Ovary (tissue), 9 donors: Measurements from ENCODE around the gene RPS2. TPM values are rescaled to one million over a fixed set of nuclear protein-coding genes. Genes with fewer than 3 reads are reported as not detected.
"Not testable (repeated sequence)": the region's sequence is repeated elsewhere in the genome, so short reads cannot be mapped to it uniquely, and the experiment has no call there.

ENCODE experiments used
- DNase-seq, 5 donors: peaks; one replicate each; pipeline ENCODE4 v3.0.0-alpha.2; 2019 to 2020
- H3K27ac ChIP-seq, 2 donors: fragments of 200-600 bp; one replicate each; pipeline versions ENCODE4 v1.5.1 to v1.8.0; 2019 to 2022
- H3K27me3 ChIP-seq: fragments of 200-600 bp; one replicate; pipeline ENCODE4 v1.8.0; 2022
- H3K36me3 ChIP-seq: fragments of 200-600 bp; sonication (generic); one replicate; pipeline ENCODE4 v1.5.1; 2019
- H3K4me1 ChIP-seq: one replicate; pipeline ENCODE4 v1.8.1; 2013; ENCODE audit warnings: mild to moderate bottlenecking, moderate library complexity; ENCODE audit not compliant: insufficient read depth
- H3K4me3 ChIP-seq: fragments of 200-600 bp; sonication (generic); one replicate; pipeline ENCODE4 v1.5.1; 2017
- H3K9me3 ChIP-seq, 2 donors: fragments of 200-600 bp in 1 of 2; sonication (generic) in 1 of 2; one replicate each; pipeline versions ENCODE4 v1.5.1 to v1.8.1; 2013 to 2019; ENCODE audit warnings: mild to moderate bottlenecking in 1 of 2, moderate library complexity in 1 of 2
- CTCF ChIP-seq, 3 donors: fragments of 450-650 bp in 2 of 3; fragments of 200-600 bp in 1 of 3; IDR thresholded peaks; one replicate each; pipeline versions ENCODE4 v1.5.1 to v1.8.0; 2016 to 2022; ENCODE audit warnings: antibody characterized with exemption in 3 of 3, mild to moderate bottlenecking in 1 of 3
- EP300 ChIP-seq: sonication (generic); formaldehyde crosslinking; IDR thresholded peaks from one replicate; pipeline ENCODE4 v1.6.1; 2017; ENCODE audit warnings: antibody characterized with exemption
- POLR2A ChIP-seq: fragments of 450-650 bp; IDR thresholded peaks from one replicate; pipeline ENCODE4 v1.6.1; 2017; ENCODE audit warnings: antibody characterized with exemption, mild to moderate bottlenecking, moderate library complexity
- WGBS, 3 donors: extraction: QIAGEN DNeasy Blood & Tissue Kit in 1 of 3; methylation state at CpG; one replicate each; pipeline versions ENCODE4 v1.1.5 to v1.1.7; 2013 to 2017; 5-methylcytosine and 5-hydroxymethylcytosine counted together
- intact Hi-C, 4 donors: fragments of 100-400 bp; cut with DNase I; formaldehyde crosslinking; loops; one replicate each; pipeline versions ENCODE4 v1.11.0 to v1.15.1; 2022 to 2023
- polyA plus RNA-seq, 2 donors: library from polyadenylated mRNA; stranded (reverse); fragments of 200-250 nt in 1 of 2; fragments of 350-450 nt in 1 of 2; fragmentation: Illumina TruSeq in 1 of 2; extraction: RNeasy Lipid Tissue Mini Kit (QIAGEN cat#74804) in 1 of 2; gene quantifications; one replicate each; pipeline ENCODE4 v1.2.3, GENCODE V29; 2013 to 2014
- total RNA-seq, 7 donors: library from RNA; depleted of rRNA in 2 of 7; stranded (reverse); fragments of >200 nt in 2 of 7; fragmentation: NEBNext Ultra II Directional in 3 of 7; extraction: Animal tissue kit (Norgen Biotek cat#: 25700) in 3 of 7; gene quantifications; one replicate each; pipeline versions ENCODE4 v1.1.0 to v1.2.4, GENCODE V29; 2016 to 2023
- donor health status: DM: no; HTN: no; CAD: no; lungs with moderate emphysema.
- donor health status: DM: no; HTN: no; CAD: no.
- donor health status: Bipolar disorder and iron deficiency.
- donor health status: DM: yes; HTN: yes; CAD: no.
- donor health status: DM: no; HTN: no; CAD: no.
- donor health status: DM: yes; HTN: yes; CAD: no.

RPS2 gene
- total and polyA plus RNA-seq, 9 donors = 1,606 to 4,743 (median 3,788) TPM

- intact Hi-C loops = loop anchor here in 1 of 4 donors (10.0 kb wide), 1 partner anchor 1331 kb away; the partner anchor contains the start of genes METTL26 and WFIKKN1
These were observed 873 bp upstream of the RPS2 start for GRCh38 chr16:1965396-1966001.

GRCh38 chr16:1963806-1964505 is 670 bp downstream of the RPS2 start:
- Histone ChIP-seq H3K9me3 (no peaks in the 10 kb centered on the region), H3K4me1 (peaks cover 14% of the 10 kb centered on the region), H3K36me3 (no peaks in the 10 kb centered on the region), H3K27me3 (no peaks in the 10 kb centered on the region), H3K27ac (peak overlapping the region; percentile 87 to 89), H3K4me3 (peak overlapping the region; percentile 92)
- intact Hi-C loops = loop anchor here in 1 of 4 donors (10.0 kb wide), 1 partner anchor 1329 kb away; the partner anchor contains the start of genes METTL26 and WFIKKN1
- peak in 2 of 5 donors; percentile 52 to 60 for DNase-seq
- 6 to 11% (median 7%) methylated on average over 34 to 44 of the region's 44 CpGs for WGBS, 3 donors
- no peak for TF ChIP-seq EP300
- TF ChIP-seq POLR2A = no peak
- TF ChIP-seq CTCF (IDR thresholded peaks at IDR 0.05) = no peak

More at GRCh38 chr16:1965396-1966001, 873 bp upstream of the RPS2 start:
- H3K36me3 ChIP-seq = no peaks in the 10 kb centered on the region
- H3K9me3 ChIP-seq = no peaks in the 10 kb centered on the region
- TF ChIP-seq EP300 (no peak), CTCF (IDR thresholded peaks at IDR 0.05) (no peak), POLR2A (no peak)
- 17 to 21% (median 19%) methylated on average over 24 of the region's 24 CpGs for WGBS, 3 donors
- H3K27me3 ChIP-seq = no peaks in the 10 kb centered on the region
- H3K4me1 ChIP-seq = peaks cover 12% of the 10 kb centered on the region
- H3K4me3 ChIP-seq = peak overlapping the region; percentile 92
- DNase-seq = no peak
- H3K27ac ChIP-seq = peak overlapping the region; percentile 87 to 89

- H3K4me3 ChIP-seq = not testable (repeated sequence)
- peaks cover 14% of the 10 kb centered on the region for H3K4me1 ChIP-seq
- 73 to 83% (median 74%) methylated on average over 35 to 37 of the region's 37 CpGs for WGBS, 3 donors
These were observed 2.2 kb downstream of the RPS2 start for GRCh38 chr16:1962161-1963153.

GRCh38 chr16:1961651-1962067 is 3.0 kb downstream of the RPS2 start:
- H3K27ac ChIP-seq = no peak overlapping the region
- no peaks in the 10 kb centered on the region for H3K9me3 ChIP-seq
- H3K36me3 ChIP-seq = no peaks in the 10 kb centered on the region
- TF ChIP-seq POLR2A (no peak), CTCF (IDR thresholded peaks at IDR 0.05) (no peak), EP300 (no peak)
- H3K4me1 ChIP-seq = peaks cover 14% of the 10 kb centered on the region
- peak in 2 of 5 donors; percentile 20 to 34 for DNase-seq
- intact Hi-C loops = loop anchor here in 1 of 4 donors (10.0 kb wide), 1 partner anchor 1327 kb away; the partner anchor contains the start of genes METTL26 and WFIKKN1
- WGBS, 3 donors = 46 to 55% (median 51%) methylated on average over 6 of the region's 6 CpGs
- no peak overlapping the region for H3K4me3 ChIP-seq
- no peaks in the 10 kb centered on the region for H3K27me3 ChIP-seq

More at GRCh38 chr16:1962161-1963153, 2.2 kb downstream of the RPS2 start:
- not testable (repeated sequence) for H3K36me3 ChIP-seq, H3K9me3 ChIP-seq, H3K27me3 ChIP-seq, H3K27ac ChIP-seq
- DNase-seq = peak in 1 of 5 donors; percentile 38
- intact Hi-C loops = loop anchor here in 1 of 4 donors (10.0 kb wide), 1 partner anchor 1328 kb away; the partner anchor contains the start of genes METTL26 and WFIKKN1
